HepG2 (cell line): Measurements from ENCODE around the gene TRIM10. TPM values are rescaled to one million over a fixed set of nuclear protein-coding genes. Genes with fewer than 3 reads are reported as not detected.

ENCODE experiments used
- ATAC-seq: fragments of 200-7000 bp; cut with Tn5 transposase; 3 replicates; pipeline ENCODE4 v1.9.1; 2020; ENCODE audit warnings: mild to moderate bottlenecking, moderate library complexity
- BruUV-seq: library from RNA; stranded (reverse); fragments of 400-500 nt; replicated peaks from 2 replicates; lab custom pipeline; 2021; lab: Mats Ljungman, UMichigan
- CTCF ChIA-PET: fragments of 300-600 bp; formaldehyde crosslinking; extraction: SDS; loops from one replicate; lab custom pipeline; 2021; ENCODE audit warnings: low total read pairs, inconsistent platforms, low intra/inter-chr PET ratio; lab: Yijun Ruan, JAX
- POLR2A ChIA-PET: fragments of 350-600 bp; sonication (Branson Sonifier 250); formaldehyde crosslinking; loops from one replicate; lab custom pipeline; 2020; ENCODE audit warnings: antibody characterized with exemption, inconsistent platforms; lab: Yijun Ruan, JAX
- DNase-seq: peaks from one replicate; pipeline ENCODE4 v3.0.0-alpha.2; 2015; ENCODE audit warnings: low spot score
- FAIRE-seq: peaks from 3 replicates; lab custom pipeline; 2011; peaks lifted over from hg19 to GRCh38; lab: Jason Lieb, UNC
- H2AFZ ChIP-seq: one replicate; pipeline ENCODE4 v1.6.1; 2011; ENCODE audit warnings: low read length, inconsistent platforms
- H3K27ac ChIP-seq: fragments of 300-600 bp; 3 replicates; pipeline ENCODE4 v1.8.0; 2011; ENCODE audit warnings: mixed run types, mild to moderate bottlenecking, mixed read lengths, low read length, inconsistent platforms; ENCODE audit not compliant: insufficient read depth; ENCODE audit errors: extremely low read length
- H3K27me3 ChIP-seq, 2 experiments: fragments of 200-600 bp in 1 of 2; 2 replicates in 1 of 2; 3 replicates in 1 of 2; pipeline versions ENCODE4 v1.6.0 to v1.8.0; 2011; ENCODE audit warnings: low read length in 2 of 2, mild to moderate bottlenecking in 2 of 2, moderate library complexity in 2 of 2, inconsistent platforms in 1 of 2; ENCODE audit not compliant: insufficient read depth in 2 of 2, control insufficient read depth in 1 of 2
- H3K36me3 ChIP-seq, 2 experiments: fragments of 200-600 bp in 1 of 2; replicated peaks in 1 of 2; 2 replicates in 1 of 2; 3 replicates in 1 of 2; pipeline versions ENCODE4 v1.5.1 to v1.8.0; 2011; ENCODE audit warnings: low read length in 2 of 2, inconsistent platforms in 1 of 2; ENCODE audit not compliant: insufficient read depth in 2 of 2, control insufficient read depth in 1 of 2
- H3K4me1 ChIP-seq: 2 replicates; pipeline ENCODE4 v1.5.1; 2012; ENCODE audit warnings: low read length, inconsistent platforms; ENCODE audit not compliant: insufficient read depth
- H3K4me2 ChIP-seq: 2 replicates; pipeline ENCODE4 v1.6.0; 2011; ENCODE audit warnings: low read depth, low read length, inconsistent platforms
- H3K4me3 ChIP-seq, 3 experiments: fragments of 200-600 bp in 1 of 3; sonication (generic), shearing (Covaris generic) in 1 of 3; replicated peaks in 1 of 3; 2 replicates each; pipeline ENCODE4 v1.5.1; 2011 to 2016; ENCODE audit warnings: low read length in 3 of 3, inconsistent platforms in 2 of 3, low read depth in 2 of 3, mild to moderate bottlenecking in 2 of 3, control low read depth in 1 of 3, mixed read lengths in 1 of 3; ENCODE audit not compliant: insufficient read depth in 1 of 3
- H3K79me2 ChIP-seq: one replicate; pipeline ENCODE4 v1.6.1; 2011; ENCODE audit warnings: low read length, inconsistent platforms; ENCODE audit not compliant: insufficient read depth
- H3K9ac ChIP-seq: 2 replicates; pipeline ENCODE4 v1.6.0; 2011; ENCODE audit warnings: mild to moderate bottlenecking, low read depth, low read length, inconsistent platforms; ENCODE audit not compliant: insufficient read depth
- H3K9me3 ChIP-seq: 2 replicates; pipeline ENCODE4 v1.5.1; 2012; ENCODE audit warnings: mild to moderate bottlenecking, low read length
- H4K20me1 ChIP-seq: 2 replicates; pipeline ENCODE4 v1.6.0; 2011; ENCODE audit warnings: inconsistent platforms, mild to moderate bottlenecking, low read length, moderate library complexity; ENCODE audit not compliant: insufficient read depth
- AHR ChIP-seq: IDR thresholded peaks from 2 replicates; pipeline ENCODE4 v1.6.1; 2018; ENCODE audit warnings: missing genetic modification reagents, missing compliant biosample characterization
- ARID2 ChIP-seq: sonication (generic); formaldehyde crosslinking; IDR thresholded peaks from 2 replicates; pipeline ENCODE4 v1.8.1; 2022; ENCODE audit warnings: mild to moderate bottlenecking, missing genetic modification reagents, borderline replicate concordance
- ARNTL ChIP-seq: sonication (generic); formaldehyde crosslinking; IDR thresholded peaks from 2 replicates; pipeline ENCODE4 v1.4.0; 2020; ENCODE audit warnings: mild to moderate bottlenecking, missing genetic modification reagents
- KDM5B ChIP-seq: sonication (generic); formaldehyde crosslinking; IDR thresholded peaks from 2 replicates; pipeline ENCODE4 v1.4.0; 2020; ENCODE audit warnings: missing genetic modification reagents, mild to moderate bottlenecking, borderline replicate concordance
- LCORL ChIP-seq, 2 experiments: fragments of 450-650 bp in 1 of 2; sonication (generic) in 1 of 2; formaldehyde crosslinking in 1 of 2; IDR thresholded peaks; 2 replicates each; pipeline versions ENCODE4 v1.5.0 to v1.6.1; 2017 to 2020; ENCODE audit warnings: antibody characterized with exemption in 1 of 2, missing genetic modification reagents in 1 of 2
- NKX3-1 ChIP-seq: sonication (generic); formaldehyde crosslinking; IDR thresholded peaks from 2 replicates; pipeline ENCODE4 v1.5.0; 2020; ENCODE audit warnings: missing genetic modification reagents
- NRL ChIP-seq: sonication (generic); formaldehyde crosslinking; IDR thresholded peaks from 2 replicates; pipeline ENCODE4 v1.5.0; 2020; ENCODE audit warnings: missing genetic modification reagents, mild to moderate bottlenecking, moderate library complexity, borderline replicate concordance
- RARG ChIP-seq: sonication (generic); formaldehyde crosslinking; IDR thresholded peaks from 2 replicates; pipeline ENCODE4 v1.4.0; 2020; ENCODE audit warnings: low read depth, mild to moderate bottlenecking, missing genetic modification reagents
- SIX4 ChIP-seq: sonication (generic); formaldehyde crosslinking; IDR thresholded peaks from 2 replicates; pipeline ENCODE4 v1.4.0; 2020; ENCODE audit warnings: missing genetic modification reagents
- SRY ChIP-seq: sonication (generic); formaldehyde crosslinking; IDR thresholded peaks from 2 replicates; pipeline ENCODE4 v1.8.0; 2022; ENCODE audit warnings: mild to moderate bottlenecking, missing genetic modification reagents
- TAF15 ChIP-seq: fragments of 200-400 bp; formaldehyde crosslinking; IDR thresholded peaks from one replicate; pipeline ENCODE4 v1.6.1; 2018; ENCODE audit warnings: mild to moderate bottlenecking, low read depth, low read length; ENCODE audit not compliant: poor library complexity, severe bottlenecking
- ZNF850 ChIP-seq: sonication (generic); formaldehyde crosslinking; conservative IDR thresholded peaks from 2 replicates; pipeline ENCODE4 v1.9.0; 2021; ENCODE audit warnings: mild to moderate bottlenecking, missing genetic modification reagents
- WGBS: methylation state at CpG from one replicate; pipeline ENCODE4 v1.1.6; 2017; ENCODE audit warnings: low lambda C conversion rate; 5-methylcytosine and 5-hydroxymethylcytosine counted together
- in situ Hi-C: cut with HindIII; loops from 2 replicates; pipeline ENCODE4 v1.10.0; 2017; ENCODE audit warnings: low pct_unique_long_range_greater_than_20kb; ENCODE audit not compliant: extremely low pct_ligation_motif_present
- intact Hi-C: fragments of 100-400 bp; cut with micrococcal nuclease; formaldehyde crosslinking; loops from one replicate; pipeline ENCODE4 v1.10.0; 2022; ENCODE audit not compliant: unreplicated experiment
- polyA plus RNA-seq, 8 experiments: library from polyadenylated mRNA; depleted of rRNA in 3 of 8; stranded (reverse) in 7 of 8; unstranded in 1 of 8; fragments of >200 nt; fragmentation: Illumina TruSeq in 4 of 8; extraction: Trizol in 4 of 8; gene quantifications; 2 replicates each; pipeline versions ENCODE4 v1.2.1 to v1.2.3, GENCODE V29; 2011 to 2016; ENCODE audit warnings: low read depth in 4 of 8, missing spikeins in 1 of 8, mixed read lengths in 1 of 8; ENCODE audit not compliant: insufficient read depth in 1 of 8
- total RNA-seq, 5 experiments: library from RNA; depleted of rRNA; stranded (reverse); fragments of >200 nt; fragmentation: Illumina TruSeq; extraction: Trizol; gene quantifications; 2 replicates each; pipeline ENCODE4 v1.2.3, GENCODE V29; 2016; ENCODE audit warnings: low read depth in 1 of 5
- TF ChIP-seq, protein P1 (sequence below): sonication (generic); formaldehyde crosslinking; IDR thresholded peaks from 2 replicates; pipeline ENCODE4 v1.4.0; 2020; ENCODE audit warnings: low read depth, missing genetic modification reagents
- TF ChIP-seq, protein P2 (sequence below): sonication (generic); formaldehyde crosslinking; IDR thresholded peaks from 2 replicates; pipeline ENCODE4 v1.5.0; 2020; ENCODE audit warnings: missing genetic modification reagents

Gene TRIM10
- total and polyA plus RNA-seq, 2 of the 13 experiments (the other 11 are each of a cell fraction or from before 2014, with no cell fraction given), result 4.1 to 6.8 TPM

DNA sequence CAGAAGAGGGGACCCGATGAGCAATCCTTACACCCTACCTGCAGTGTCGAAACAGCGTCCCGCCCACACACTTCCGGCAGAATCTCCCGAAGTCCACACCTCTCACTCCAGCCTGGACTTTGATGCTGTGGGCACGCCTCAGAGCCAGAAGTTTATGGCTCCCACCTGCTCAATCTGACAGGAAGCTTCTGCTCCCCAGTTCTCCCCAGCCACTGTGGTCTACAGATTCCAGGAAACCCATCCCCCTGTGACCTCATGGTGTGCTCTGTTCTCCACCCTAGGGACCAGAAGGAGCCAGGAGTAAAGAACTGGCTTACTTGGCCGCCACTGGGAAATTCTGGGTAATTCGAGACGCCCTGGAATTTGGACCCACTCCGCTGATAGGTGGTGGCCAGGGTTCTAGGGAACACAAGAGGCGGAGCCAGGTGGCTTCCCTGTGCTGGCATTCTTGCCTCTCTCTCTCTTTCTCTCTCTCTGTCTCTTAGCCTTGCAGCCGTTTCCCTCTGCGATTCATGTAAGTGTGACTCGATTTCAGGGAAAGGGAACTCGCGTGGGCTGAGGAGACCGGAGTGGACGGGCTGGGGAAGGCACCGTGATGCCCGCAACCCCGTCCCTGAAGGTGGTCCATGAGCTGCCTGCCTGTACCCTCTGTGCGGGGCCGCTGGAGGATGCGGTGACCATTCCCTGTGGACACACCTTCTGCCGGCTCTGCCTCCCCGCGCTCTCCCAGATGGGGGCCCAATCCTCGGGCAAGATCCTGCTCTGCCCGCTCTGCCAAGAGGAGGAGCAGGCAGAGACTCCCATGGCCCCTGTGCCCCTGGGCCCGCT lies 2.3 kb upstream of the TRIM10 start, which contains the start of gene TRIM15:
Gene TRIM15, plus strand, starts transcription at position 457 of the 828 bp plus-strand sequence. Its CDS starts 139 bp downstream, at position 596.
- intact Hi-C loops, result loop anchor here (1.0 kb wide), 2 partner anchors 29 to 60 kb away; no protein-coding TSS in a partner anchor
- TF ChIP-seq LCORL (IDR thresholded peaks at IDR 0.05) (peak; percentile 79; the same call in 1 of the 2 replicates), LCORL (CRISPR knock-in tag; IDR thresholded peaks at IDR 0.05) (peak; percentile 96), NKX3-1 (CRISPR knock-in tag) (no peak), AHR (CRISPR knock-in tag) (0 out of 2 replicates have a peak, but pooled peaks have one; percentile 25), ZNF850 (CRISPR knock-in tag) (no peak), TAF15 (no peak), RARG (no peak), SIX4 (CRISPR knock-in tag) (peak; percentile 99), ARID2 (CRISPR knock-in tag) (peak; percentile 96), KDM5B (CRISPR knock-in tag) (peak; percentile 85; the same call in 1 of the 2 replicates), SRY (CRISPR knock-in tag) (peak; percentile 88), NRL (CRISPR knock-in tag) (peak; percentile 94), ARNTL (peak; percentile 77)
- TF ChIP-seq, protein P1, sequence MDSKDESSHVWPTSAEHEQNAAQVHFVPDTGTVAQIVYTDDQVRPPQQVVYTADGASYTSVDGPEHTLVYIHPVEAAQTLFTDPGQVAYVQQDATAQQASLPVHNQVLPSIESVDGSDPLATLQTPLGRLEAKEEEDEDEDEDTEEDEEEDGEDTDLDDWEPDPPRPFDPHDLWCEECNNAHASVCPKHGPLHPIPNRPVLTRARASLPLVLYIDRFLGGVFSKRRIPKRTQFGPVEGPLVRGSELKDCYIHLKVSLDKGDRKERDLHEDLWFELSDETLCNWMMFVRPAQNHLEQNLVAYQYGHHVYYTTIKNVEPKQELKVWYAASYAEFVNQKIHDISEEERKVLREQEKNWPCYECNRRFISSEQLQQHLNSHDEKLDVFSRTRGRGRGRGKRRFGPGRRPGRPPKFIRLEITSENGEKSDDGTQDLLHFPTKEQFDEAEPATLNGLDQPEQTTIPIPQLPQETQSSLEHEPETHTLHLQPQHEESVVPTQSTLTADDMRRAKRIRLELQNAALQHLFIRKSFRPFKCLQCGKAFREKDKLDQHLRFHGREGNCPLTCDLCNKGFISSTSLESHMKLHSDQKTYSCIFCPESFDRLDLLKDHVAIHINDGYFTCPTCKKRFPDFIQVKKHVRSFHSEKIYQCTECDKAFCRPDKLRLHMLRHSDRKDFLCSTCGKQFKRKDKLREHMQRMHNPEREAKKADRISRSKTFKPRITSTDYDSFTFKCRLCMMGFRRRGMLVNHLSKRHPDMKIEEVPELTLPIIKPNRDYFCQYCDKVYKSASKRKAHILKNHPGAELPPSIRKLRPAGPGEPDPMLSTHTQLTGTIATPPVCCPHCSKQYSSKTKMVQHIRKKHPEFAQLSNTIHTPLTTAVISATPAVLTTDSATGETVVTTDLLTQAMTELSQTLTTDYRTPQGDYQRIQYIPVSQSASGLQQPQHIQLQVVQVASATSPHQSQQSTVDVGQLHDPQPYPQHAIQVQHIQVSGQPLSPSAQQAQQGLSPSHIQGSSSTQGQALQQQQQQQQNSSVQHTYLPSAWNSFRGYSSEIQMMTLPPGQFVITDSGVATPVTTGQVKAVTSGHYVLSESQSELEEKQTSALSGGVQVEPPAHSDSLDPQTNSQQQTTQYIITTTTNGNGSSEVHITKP (CRISPR knock-in tag), result no peak
- TF ChIP-seq, protein P2, sequence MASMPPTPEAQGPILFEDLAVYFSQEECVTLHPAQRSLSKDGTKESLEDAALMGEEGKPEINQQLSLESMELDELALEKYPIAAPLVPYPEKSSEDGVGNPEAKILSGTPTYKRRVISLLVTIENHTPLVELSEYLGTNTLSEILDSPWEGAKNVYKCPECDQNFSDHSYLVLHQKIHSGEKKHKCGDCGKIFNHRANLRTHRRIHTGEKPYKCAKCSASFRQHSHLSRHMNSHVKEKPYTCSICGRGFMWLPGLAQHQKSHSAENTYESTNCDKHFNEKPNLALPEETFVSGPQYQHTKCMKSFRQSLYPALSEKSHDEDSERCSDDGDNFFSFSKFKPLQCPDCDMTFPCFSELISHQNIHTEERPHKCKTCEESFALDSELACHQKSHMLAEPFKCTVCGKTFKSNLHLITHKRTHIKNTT (CRISPR knock-in tag), result no peak

More for the DNA sequence above, 2.3 kb upstream of the TRIM10 start, which contains the start of gene TRIM15:
- Histone ChIP-seq H3K27ac (peak within 1 kb of the TSS; percentile 87), H4K20me1 (no peaks in the 10 kb centered on the region; the same call in 1 of the 2 replicates), H3K27me3 (peaks cover 0 to 3% of the 10 kb centered on the region in 2 experiments; a peak in 1 of 5 replicates), H3K4me2 (peak within 1 kb of the TSS; percentile 86), H3K79me2 (peaks cover 38% of the 10 kb centered on the region), H2AFZ (peak within 1 kb of the TSS; percentile 75), H3K4me1 (peaks cover 55% of the 10 kb centered on the region), H3K4me3 (peak within 1 kb of the TSS; percentile 90 to 95 (median 92)), H3K36me3 (peaks cover 10 to 17% of the 10 kb centered on the region in 2 experiments), H3K9ac (peak within 1 kb of the TSS; percentile 81), H3K9me3 (no peaks in the 10 kb centered on the region)
- ATAC-seq (peak; percentile 92), DNase-seq (peak; percentile 90), FAIRE-seq (peak; percentile 79)
- CTCF ChIA-PET, result interaction anchor here (1.3 kb wide), 1 partner anchor 33 kb away, joined by 4 read pairs; no protein-coding TSS in a partner anchor
- POLR2A ChIA-PET, result interaction anchor here (0.7 to 3.3 kb wide), 10 partner anchors 8 to 102 kb away, joined by 3 to 26 read pairs (median 4); partner anchors contain the start of genes POLR1H, TRIM31 and TRIM40
- under 1% methylated on average over 24 of the region's 31 CpGs for WGBS
- in situ Hi-C loops, result no loop called here
- TSS peak; percentile 81 for BruUV-seq
